Endothelial cell of umbilical vein (primary cell): ENCODE results near the gene SYK. TPM values are rescaled to one million over a fixed set of nuclear protein-coding genes. Genes with fewer than 3 reads are reported as not detected.

Experiments used
- BruUV-seq: library from RNA; stranded (reverse); fragments of 400-500 nt; replicated peaks from 2 replicates; lab custom pipeline; 2021; lab: Mats Ljungman, UMichigan
- CTCF ChIA-PET: fragments of 300-600, 350-600 bp; sonication (Branson Sonifier 250); formaldehyde crosslinking; loops from one replicate; lab custom pipeline; 2021; ENCODE audit warnings: antibody characterized with exemption, inconsistent platforms; lab: Charles Lee
- POLR2A ChIA-PET: fragments of 300-600, 350-600 bp; sonication (Branson Sonifier 250); formaldehyde crosslinking; loops from one replicate; lab custom pipeline; 2021; ENCODE audit warnings: antibody characterized with exemption, inconsistent platforms; lab: Charles Lee
- DNase-seq: peaks from one replicate; pipeline ENCODE4 v3.0.0-alpha.2; 2011; ENCODE audit warnings: low read depth, low spot score
- FAIRE-seq: peaks from 2 replicates; lab custom pipeline; 2011; peaks lifted over from hg19 to GRCh38; lab: Jason Lieb, UNC
- H2AFZ ChIP-seq: 2 replicates; pipeline ENCODE4 v1.6.0; 2012; ENCODE audit warnings: low read depth, low read length, control low read depth, inconsistent platforms
- H3K27ac ChIP-seq: 2 replicates; pipeline ENCODE4 v1.5.1; 2011; ENCODE audit warnings: low read depth, mild to moderate bottlenecking, control low read depth, low read length, moderate library complexity; ENCODE audit not compliant: insufficient read depth
- H3K27me3 ChIP-seq, 2 experiments: 2 replicates each; pipeline versions ENCODE4 v1.6.0 to v1.6.1; 2011; ENCODE audit warnings: low read length in 2 of 2, mixed read lengths in 1 of 2; ENCODE audit not compliant: control insufficient read depth in 2 of 2, insufficient read depth in 2 of 2
- H3K36me3 ChIP-seq, 2 experiments: 2 replicates in 1 of 2; 3 replicates in 1 of 2; pipeline ENCODE4 v1.5.1; 2011; ENCODE audit warnings: low read length in 2 of 2, mild to moderate bottlenecking in 1 of 2, moderate library complexity in 1 of 2; ENCODE audit not compliant: control insufficient read depth in 2 of 2, insufficient read depth in 2 of 2; ENCODE audit errors: extremely low read depth in 1 of 2
- H3K4me1 ChIP-seq: 3 replicates; pipeline ENCODE4 v1.5.1; 2011; ENCODE audit warnings: mild to moderate bottlenecking, low read length; ENCODE audit not compliant: control insufficient read depth, insufficient read depth; ENCODE audit errors: extremely low read depth
- H3K4me2 ChIP-seq: 2 replicates; pipeline ENCODE4 v1.6.1; 2011; ENCODE audit warnings: low read length, control low read depth, mixed read lengths; ENCODE audit not compliant: insufficient read depth
- H3K4me3 ChIP-seq, 3 experiments: fragments of 200-600 bp in 1 of 3; sonication (generic), shearing (Covaris generic) in 1 of 3; replicated peaks in 1 of 3; 2 replicates each; pipeline ENCODE4 v1.5.1; 2011 to 2016; ENCODE audit warnings: control low read depth in 3 of 3, low read length in 3 of 3, mild to moderate bottlenecking in 2 of 3, inconsistent platforms in 1 of 3, low read depth in 1 of 3, moderate library complexity in 1 of 3; ENCODE audit not compliant: insufficient read depth in 1 of 3
- H3K79me2 ChIP-seq: 2 replicates; pipeline ENCODE4 v1.6.0; 2012; ENCODE audit warnings: low read length, inconsistent platforms; ENCODE audit not compliant: control insufficient read depth, insufficient read depth
- H3K9ac ChIP-seq: replicated peaks from 2 replicates; pipeline ENCODE3; 2011; ENCODE audit warnings: low read length, control low read depth; ENCODE audit not compliant: insufficient read depth; ENCODE audit errors: extremely low read depth
- H3K9me1 ChIP-seq: replicated peaks from 3 replicates; pipeline ENCODE4 v1.6.0; 2011; ENCODE audit warnings: mild to moderate bottlenecking, low read length; ENCODE audit not compliant: control insufficient read depth, insufficient read depth; ENCODE audit errors: extremely low read depth
- H3K9me3 ChIP-seq: replicated peaks from 2 replicates; pipeline ENCODE4 v1.5.1; 2012; ENCODE audit warnings: low read length, inconsistent platforms; ENCODE audit not compliant: control insufficient read depth, insufficient read depth
- H4K20me1 ChIP-seq: replicated peaks from 2 replicates; pipeline ENCODE3; 2011; ENCODE audit warnings: mild to moderate bottlenecking, low read length; ENCODE audit not compliant: control insufficient read depth, insufficient read depth; ENCODE audit errors: extremely low read depth
- CTCF ChIP-seq, 2 donors: IDR thresholded peaks; 1 replicate in 1 of 2; 2 replicates in 1 of 2; pipeline ENCODE4 v1.5.1; 2011; ENCODE audit warnings: low read length in 2 of 2, mild to moderate bottlenecking in 2 of 2, moderate library complexity in 2 of 2, control low read depth in 1 of 2, inconsistent platforms in 1 of 2, low read depth in 1 of 2; ENCODE audit not compliant: insufficient read depth in 1 of 2; ENCODE audit errors: extremely low read depth in 1 of 2
- EZH2 ChIP-seq: IDR thresholded peaks from 2 replicates; pipeline ENCODE4 v1.6.1; 2012; ENCODE audit warnings: borderline replicate concordance, low read depth, mild to moderate bottlenecking, moderate library complexity, low read length, inconsistent platforms; ENCODE audit not compliant: severe bottlenecking
- FOS ChIP-seq: IDR thresholded peaks from 2 replicates; pipeline ENCODE4 v1.6.1; 2011; ENCODE audit warnings: mild to moderate bottlenecking, low read length, moderate library complexity, borderline replicate concordance; ENCODE audit not compliant: insufficient read depth
- GATA2 ChIP-seq: IDR thresholded peaks from 2 replicates; pipeline ENCODE4 v1.7.0; 2011; ENCODE audit warnings: low read depth, mild to moderate bottlenecking, moderate library complexity, mixed read lengths, low read length; ENCODE audit not compliant: insufficient read length, insufficient read depth
- JUN ChIP-seq: IDR thresholded peaks from 2 replicates; pipeline ENCODE4 v1.6.1; 2011; ENCODE audit warnings: borderline replicate concordance, low read depth; ENCODE audit not compliant: insufficient read length, insufficient read depth
- MAX ChIP-seq: IDR thresholded peaks from 2 replicates; pipeline ENCODE4 v1.6.1; 2011; ENCODE audit not compliant: insufficient read depth, insufficient read length
- MYC ChIP-seq: IDR thresholded peaks from one replicate; pipeline ENCODE4 v1.6.1; 2011; ENCODE audit warnings: mild to moderate bottlenecking, low read depth, low read length
- POLR2A ChIP-seq: IDR thresholded peaks from 2 replicates; pipeline ENCODE4 v1.6.1; 2012; ENCODE audit warnings: low read depth, mild to moderate bottlenecking, control low read depth, low read length
- POLR2AphosphoS5 ChIP-seq: IDR thresholded peaks from 2 replicates; pipeline ENCODE4 v1.6.1; 2012; ENCODE audit warnings: low read depth, mild to moderate bottlenecking, control low read depth, low read length, moderate library complexity; ENCODE audit not compliant: insufficient read depth
- dilution Hi-C: fragments of 300-500 bp; cut with MboI; formaldehyde crosslinking; loops from one replicate; pipeline ENCODE4 v1.15.0; 2019; ENCODE audit warnings: low sequenced_read_pairs; ENCODE audit not compliant: extremely low pct_ligation_motif_present
- intact Hi-C: fragments of 100-400 bp; cut with micrococcal nuclease; formaldehyde crosslinking; loops from one replicate; pipeline ENCODE4 v1.10.0; 2022
- polyA plus RNA-seq, 4 experiments: library from polyadenylated mRNA; depleted of rRNA in 3 of 4; stranded (reverse) in 3 of 4; unstranded in 1 of 4; fragments of >200 nt; gene quantifications; 2 replicates each; pipeline versions ENCODE4 v1.2.1 to v1.2.3, GENCODE V29; 2011 to 2012; ENCODE audit warnings: missing spikeins in 1 of 4
- total RNA-seq: library from RNA; stranded (reverse); gene quantifications from 2 replicates; pipeline ENCODE4 v1.2.3, GENCODE V29; 2021

Gene SYK
- total and polyA plus RNA-seq, 2 donors (not counting 3 experiments of a cell fraction or from before 2014, with no cell fraction given): not detected

GRCh38 chr9:90846770-90847419 is 45.3 kb downstream of the SYK start:
- Histone ChIP-seq H4K20me1 (no peaks in the 10 kb centered on the region), H3K9ac (no peak overlapping the region), H3K27me3 (no peaks in the 10 kb centered on the region), H3K4me3 (no peak overlapping the region), H3K79me2 (no peaks in the 10 kb centered on the region), H3K9me1 (no peaks in the 10 kb centered on the region), H3K4me1 (no peaks in the 10 kb centered on the region), H2AFZ (no peak overlapping the region), H3K9me3 (no peaks in the 10 kb centered on the region), H3K4me2 (no peak overlapping the region), H3K36me3 (no peaks in the 10 kb centered on the region), H3K27ac (no peak overlapping the region)
- FAIRE-seq (no peak), DNase-seq (no peak)
- dilution Hi-C loops: no loop called here
- CTCF ChIA-PET: no interaction called here
- POLR2A ChIA-PET: no interaction called here
- intact Hi-C loops: no loop called here
- BruUV-seq: no TSS peak
- TF ChIP-seq MAX: no peak
- TF ChIP-seq GATA2: no peak
- no peak for TF ChIP-seq FOS
- TF ChIP-seq POLR2AphosphoS5: no peak
- TF ChIP-seq EZH2: no peak
- no peak for TF ChIP-seq MYC
- TF ChIP-seq CTCF (IDR thresholded peaks at IDR 0.05; ENCODE audit: extremely low read depth in 1 of 2, insufficient read depth in 1 of 2, low read depth in 1 of 2, low read length in 2 of 2): no peak
- TF ChIP-seq JUN: no peak
- TF ChIP-seq POLR2A: no peak
